AG10803 (cell line): ENCODE measurements around the gene TTLL6.

Experiments
- DNase-seq: peaks from one replicate; pipeline ENCODE4 v3.0.0; 2010; ENCODE audit warnings: low read depth
- H3K4me3 ChIP-seq: 2 replicates; pipeline ENCODE4 v1.5.1; 2011; ENCODE audit warnings: mild to moderate bottlenecking, low read length, control low read depth
- CTCF ChIP-seq: conservative IDR thresholded peaks from 2 replicates; pipeline ENCODE4 v1.5.1; 2011; ENCODE audit warnings: mild to moderate bottlenecking, low read length, control low read depth, inconsistent platforms

TTLL6 gene

GRCh38 chr17:48747445-48748363 is 69.3 kb downstream of the TTLL6 start:
- no peak overlapping the region for H3K4me3 ChIP-seq
- no peak for DNase-seq
- no peak for TF ChIP-seq CTCF

DNA sequence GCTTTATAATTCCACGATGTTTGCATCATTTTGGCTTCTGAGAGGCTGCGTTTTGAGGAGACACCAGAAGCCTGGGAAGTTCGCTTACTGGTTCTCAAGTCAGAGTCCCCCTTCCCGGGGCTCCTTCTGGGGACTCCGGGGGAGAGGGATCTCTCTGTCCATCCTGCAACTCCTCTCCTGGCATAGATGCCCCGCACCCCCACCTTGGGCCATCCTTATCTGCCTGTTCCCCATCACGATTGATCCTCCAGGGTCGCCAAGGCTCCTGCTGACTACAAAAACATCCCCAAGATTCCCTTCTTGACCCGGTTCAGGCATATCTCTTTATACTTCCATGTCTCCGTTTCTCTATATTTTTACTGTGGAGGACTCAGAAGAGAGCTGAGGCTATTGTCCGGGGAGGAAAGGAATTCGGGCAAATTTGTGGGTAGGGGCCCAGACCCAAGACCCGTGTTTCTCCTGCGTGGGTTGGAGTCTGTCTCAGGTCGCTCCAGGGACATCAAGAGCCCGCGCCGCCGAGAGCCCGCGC is 70.0 kb downstream of the TTLL6 start:
- no peak overlapping the region for H3K4me3 ChIP-seq
- no peak for DNase-seq
- TF ChIP-seq CTCF = no peak

DNA sequence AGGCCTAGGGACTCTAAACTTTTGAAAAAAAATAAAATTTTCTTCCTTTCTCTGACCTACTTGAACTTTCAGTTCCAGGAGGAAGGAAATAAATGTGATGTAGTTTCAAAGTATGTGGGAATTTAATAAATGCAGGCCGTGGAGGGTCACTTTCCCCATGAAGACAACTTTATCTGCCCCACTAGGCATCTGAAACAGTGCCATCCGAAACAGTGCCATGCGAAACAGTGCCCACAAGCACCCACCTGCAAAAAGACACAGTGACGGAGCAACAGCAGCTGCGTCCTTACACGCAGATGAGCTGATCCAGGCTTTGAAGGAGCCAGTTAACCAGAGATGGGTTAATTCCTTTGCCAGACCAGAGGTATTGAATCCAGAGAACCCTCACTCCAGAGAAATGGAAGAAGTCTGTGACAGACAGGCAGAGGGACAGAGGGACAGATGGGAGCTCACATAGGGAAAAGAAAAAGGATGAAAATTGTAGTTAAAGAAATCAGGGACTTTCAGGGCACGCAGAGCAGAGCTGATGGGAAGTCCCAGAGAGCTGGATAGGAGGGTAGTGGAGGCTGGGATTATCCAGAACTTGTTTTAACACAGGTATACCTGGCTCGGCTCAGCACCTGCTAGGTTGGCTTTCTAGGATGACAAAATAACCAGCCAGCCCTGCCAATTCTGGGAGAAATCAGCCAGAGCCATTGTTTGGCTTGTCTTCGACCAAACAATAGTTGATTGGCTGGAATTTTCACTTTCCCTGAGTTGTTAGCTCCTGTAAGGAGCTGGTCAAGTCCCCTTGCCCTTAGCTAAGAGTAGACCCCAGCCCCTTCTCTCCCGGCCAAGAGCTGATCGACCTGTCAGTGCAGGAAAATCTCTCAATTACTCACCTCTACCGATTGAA is 71.4 kb downstream of the TTLL6 start:
- H3K4me3 ChIP-seq = no peak overlapping the region
- TF ChIP-seq CTCF = no peak
- DNase-seq = no peak

GRCh38 chr17:48740537-48740936 is 76.5 kb downstream of the TTLL6 start:
- DNase-seq = no peak
- H3K4me3 ChIP-seq = no peak overlapping the region
- TF ChIP-seq CTCF = no peak

DNA sequence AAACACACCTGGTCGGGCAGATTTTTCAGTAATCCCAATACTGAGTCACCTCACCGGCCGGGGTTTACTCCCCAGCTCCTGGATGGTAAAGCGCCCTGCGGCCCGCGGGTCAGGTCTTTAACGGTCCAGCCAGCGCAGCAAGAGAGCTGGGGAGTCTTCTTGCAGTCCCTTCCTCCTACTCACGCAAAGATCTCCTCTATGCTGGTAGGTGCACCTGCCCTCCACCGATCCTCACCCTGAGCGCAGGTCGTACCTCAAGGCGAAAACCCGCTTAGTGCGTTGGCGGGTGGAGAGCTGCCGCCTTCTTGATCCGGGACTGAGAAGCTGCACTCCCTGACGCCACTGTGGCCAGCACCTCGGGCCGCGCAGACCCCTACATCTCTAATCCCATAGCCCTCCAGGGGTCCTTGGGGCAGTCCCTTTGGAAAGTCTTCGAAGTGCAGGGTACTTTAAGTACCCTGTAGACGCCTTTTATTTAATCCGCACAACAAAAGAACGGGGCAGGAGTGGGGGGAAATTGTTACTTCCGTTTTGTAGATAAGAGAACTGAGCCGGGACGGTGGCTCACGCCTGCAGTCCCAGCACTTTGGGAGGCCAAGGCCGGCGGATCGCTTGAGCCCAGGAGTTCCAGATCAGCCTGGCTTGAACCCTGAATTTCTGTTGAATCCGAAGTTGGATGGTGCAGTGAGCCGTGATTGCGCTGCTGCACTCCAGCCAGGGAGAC is 78.1 kb downstream of the TTLL6 start:
- no peak overlapping the region for H3K4me3 ChIP-seq
- no peak for TF ChIP-seq CTCF
- DNase-seq = no peak

DNA sequence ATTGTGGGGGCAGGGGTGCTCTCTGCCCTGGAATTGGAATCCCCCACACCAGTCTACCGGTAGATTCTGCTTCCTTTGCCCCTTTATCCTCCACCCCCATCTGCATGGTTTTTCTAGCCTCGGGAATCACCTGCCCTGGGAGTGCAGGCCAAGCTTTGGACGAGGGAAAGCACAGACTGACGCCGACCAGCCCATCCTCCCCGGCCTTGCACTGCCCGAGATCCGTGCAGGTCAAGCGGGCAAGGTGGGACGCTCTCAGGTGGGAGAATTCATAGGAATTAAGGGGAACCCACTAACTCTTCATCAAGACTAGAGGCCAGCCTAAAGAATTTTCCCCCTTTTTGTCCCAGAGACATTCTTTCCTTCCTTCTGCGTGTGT is 78.6 kb downstream of the TTLL6 start:
- DNase-seq = no peak
- H3K4me3 ChIP-seq = no peak overlapping the region
- TF ChIP-seq CTCF = no peak
